GM21390 (cell line): ENCODE measurements around the gene NFASC.

ENCODE experiments used
- ATAC-seq: cut with Tn5 transposase; IDR thresholded peaks from one replicate; pipeline ENCODE4 v1.9.1; 2021; ENCODE audit not compliant: unreplicated experiment

Gene NFASC

GRCh38 chr1:204887846-204888245 is 17.2 kb downstream of the NFASC start:
- no peak for ATAC-seq

- no peak for ATAC-seq
These were observed 17.6 kb downstream of the NFASC start for GRCh38 chr1:204888294-204888693.

- no peak for ATAC-seq
These were observed 19.2 kb downstream of the NFASC start for GRCh38 chr1:204889681-204890383.

- ATAC-seq, result no peak
These were observed 21.2 kb downstream of the NFASC start for GRCh38 chr1:204891860-204892259.

GRCh38 chr1:204894031-204894430 is 23.4 kb downstream of the NFASC start:
- no peak for ATAC-seq

GRCh38 chr1:204894606-204895005 is 23.9 kb downstream of the NFASC start:
- ATAC-seq, result no peak

GRCh38 chr1:204896023-204896422 is 25.4 kb downstream of the NFASC start:
- ATAC-seq, result no peak

- ATAC-seq, result no peak
These were observed 26.3 kb downstream of the NFASC start for GRCh38 chr1:204896787-204897469.

GRCh38 chr1:204900721-204901120 is 30.1 kb downstream of the NFASC start:
- no peak for ATAC-seq

GRCh38 chr1:204902671-204903070 is 32.0 kb downstream of the NFASC start:
- ATAC-seq, result no peak

GRCh38 chr1:204904228-204904810 is 33.7 kb downstream of the NFASC start:
- ATAC-seq, result no peak

GRCh38 chr1:204909109-204909508 is 38.4 kb downstream of the NFASC start:
- no peak for ATAC-seq

- no peak for ATAC-seq
These were observed 45.3 kb downstream of the NFASC start for GRCh38 chr1:204915861-204916495.

- no peak for ATAC-seq
These were observed 47.1 kb downstream of the NFASC start for GRCh38 chr1:204917802-204918201.

GRCh38 chr1:204920511-204920910 is 49.8 kb downstream of the NFASC start:
- no peak for ATAC-seq

GRCh38 chr1:204920967-204921366 is 50.3 kb downstream of the NFASC start:
- no peak for ATAC-seq

GRCh38 chr1:204921855-204922516 is 51.3 kb downstream of the NFASC start:
- ATAC-seq, result no peak

GRCh38 chr1:204923201-204923600 is 52.5 kb downstream of the NFASC start:
- no peak for ATAC-seq

GRCh38 chr1:204923626-204924012 is 53.0 kb downstream of the NFASC start:
- ATAC-seq, result no peak

- ATAC-seq, result no peak
These were observed 53.5 kb downstream of the NFASC start for GRCh38 chr1:204924013-204924759.

GRCh38 chr1:204925701-204926100 is 55.0 kb downstream of the NFASC start:
- ATAC-seq, result no peak
